HEK293T (cell line): ENCODE data around the gene PBX1.

ENCODE experiments used
- CTCF ChIA-PET: fragments of 350-600 bp; formaldehyde crosslinking; extraction: SDS; loops from one replicate; lab custom pipeline; 2021; ENCODE audit warnings: antibody characterized with exemption, inconsistent platforms; lab: Yijun Ruan, JAX
- POLR2A ChIA-PET: fragments of 350-600 bp; formaldehyde crosslinking; extraction: SDS; loops from one replicate; lab custom pipeline; 2020; ENCODE audit warnings: antibody characterized with exemption, inconsistent platforms; lab: Yijun Ruan, JAX
- DNase-seq: peaks from one replicate; pipeline ENCODE4 v3.0.0; 2012; ENCODE audit warnings: mixed read lengths; ENCODE audit errors: extremely low spot score
- ARNT ChIP-seq: fragments of 450-650 bp; IDR thresholded peaks from 2 replicates; pipeline ENCODE4 v1.6.1; 2017; ENCODE audit warnings: mild to moderate bottlenecking
- BHLHE40 ChIP-seq: fragments of 450-650 bp; IDR thresholded peaks from 2 replicates; pipeline ENCODE4 v1.6.1; 2016; ENCODE audit warnings: mild to moderate bottlenecking, moderate library complexity, borderline replicate concordance
- CTBP1 ChIP-seq: fragments of 450-650 bp; IDR thresholded peaks from 2 replicates; pipeline ENCODE4 v1.6.1; 2016; ENCODE audit warnings: borderline replicate concordance
- ELF4 ChIP-seq: fragments of 450-650 bp; IDR thresholded peaks from 2 replicates; pipeline ENCODE4 v1.6.1; 2017; ENCODE audit warnings: antibody characterized with exemption
- FOXA1 ChIP-seq: fragments of 450-650 bp; IDR thresholded peaks from 2 replicates; pipeline ENCODE4 v1.6.1; 2016; ENCODE audit warnings: mild to moderate bottlenecking
- FOXK2 ChIP-seq: fragments of 450-650 bp; IDR thresholded peaks from 2 replicates; pipeline ENCODE4 v1.6.1; 2016; ENCODE audit warnings: mild to moderate bottlenecking
- FOXM1 ChIP-seq: fragments of 450-650 bp; IDR thresholded peaks from 2 replicates; pipeline ENCODE4 v1.6.1; 2017; ENCODE audit warnings: mild to moderate bottlenecking, borderline replicate concordance
- HDGF ChIP-seq: fragments of 450-650 bp; IDR thresholded peaks from 2 replicates; pipeline ENCODE4 v1.6.1; 2017; ENCODE audit warnings: antibody characterized with exemption, borderline replicate concordance
- L3MBTL2 ChIP-seq: fragments of 450-650 bp; conservative IDR thresholded peaks from 2 replicates; pipeline ENCODE4 v1.6.1; 2016; ENCODE audit warnings: mild to moderate bottlenecking
- LEF1 ChIP-seq: fragments of 450-650 bp; IDR thresholded peaks from 2 replicates; pipeline ENCODE4 v1.6.1; 2017; ENCODE audit warnings: mild to moderate bottlenecking, borderline replicate concordance
- NFRKB ChIP-seq: fragments of 450-650 bp; IDR thresholded peaks from 2 replicates; pipeline ENCODE4 v1.6.1; 2016; ENCODE audit warnings: mild to moderate bottlenecking, moderate library complexity
- PKNOX1 ChIP-seq: fragments of 450-650 bp; IDR thresholded peaks from 2 replicates; pipeline ENCODE4 v1.6.1; 2016
- SP1 ChIP-seq: fragments of 450-650 bp; IDR thresholded peaks from 2 replicates; pipeline ENCODE4 v1.6.1; 2017
- SUZ12 ChIP-seq: fragments of 450-650 bp; IDR thresholded peaks from 2 replicates; pipeline ENCODE4 v1.6.1; 2016; ENCODE audit warnings: mild to moderate bottlenecking
- TARDBP ChIP-seq: fragments of 450-650 bp; IDR thresholded peaks from 2 replicates; pipeline ENCODE4 v1.6.1; 2016
- ZNF384 ChIP-seq: fragments of 450-650 bp; IDR thresholded peaks from 2 replicates; pipeline ENCODE4 v1.6.1; 2016

Gene PBX1

GRCh38 chr1:164617377-164618201, 58.6 kb downstream of the PBX1 start:
- POLR2A ChIA-PET: interaction anchor here (1.8 kb wide), 1 partner anchor 59 kb away, joined by 5 read pairs; the partner anchor contains the start of gene PBX1
- DNase-seq: peak; percentile 54
- TF ChIP-seq SP1 (no peak), TARDBP (no peak)
- CTCF ChIA-PET: interaction anchor here (0.7 to 1.3 kb wide), 5 partner anchors 15 to 373 kb away, joined by 3 to 4 read pairs (median 3); no protein-coding TSS in a partner anchor

- ChIA-PET POLR2A (interaction anchor here (1.2 to 1.8 kb wide), 2 partner anchors 57 to 59 kb away, joined by 4 to 5 read pairs; partner anchors contain the start of gene PBX1), CTCF (interaction anchor here (0.8 to 1.7 kb wide), 3 partner anchors 16 to 138 kb away, joined by 3 to 8 read pairs (median 4); no protein-coding TSS in a partner anchor)
- DNase-seq: no peak
- no peak for TF ChIP-seq FOXK2
- no peak for TF ChIP-seq BHLHE40
Observed at GRCh38 chr1:164618202-164618564, 59.2 kb downstream of the PBX1 start.

- TF ChIP-seq ELF4 (no peak), TARDBP (no peak), BHLHE40 (no peak), LEF1 (no peak), SP1 (no peak), HDGF (no peak), FOXA1 (no peak), ARNT (no peak), PKNOX1 (no peak), CTBP1 (no peak), ZNF384 (no peak), L3MBTL2 (no peak), SUZ12 (no peak), NFRKB (no peak)
- ChIA-PET POLR2A (interaction anchor here (1.2 to 1.8 kb wide), 2 partner anchors 58 to 60 kb away, joined by 4 to 5 read pairs; partner anchors contain the start of gene PBX1), CTCF (interaction anchor here (0.7 to 1.7 kb wide), 7 partner anchors 12 to 527 kb away, joined by 3 to 8 read pairs (median 4); no protein-coding TSS in a partner anchor)
- no peak for DNase-seq
Observed at GRCh38 chr1:164619006-164619784, 60.2 kb downstream of the PBX1 start.

GRCh38 chr1:164622068-164622845, 63.3 kb downstream of the PBX1 start:
- POLR2A ChIA-PET: no interaction called here
- DNase-seq: no peak
- TF ChIP-seq PKNOX1 (no peak), FOXA1 (no peak), ARNT (no peak), FOXK2 (no peak), BHLHE40 (no peak), FOXM1 (no peak), CTBP1 (no peak), L3MBTL2 (no peak), HDGF (no peak), ZNF384 (no peak), SUZ12 (no peak), ELF4 (no peak), TARDBP (no peak), NFRKB (no peak), SP1 (no peak), LEF1 (no peak)
- CTCF ChIA-PET: interaction anchor here (2.0 kb wide), 1 partner anchor 165 kb away, joined by 6 read pairs; no protein-coding TSS in a partner anchor

GRCh38 chr1:164623805-164624204, 64.8 kb downstream of the PBX1 start:
- no peak for DNase-seq
- TF ChIP-seq NFRKB (no peak), FOXK2 (no peak), ELF4 (no peak), PKNOX1 (no peak)
- POLR2A ChIA-PET: no interaction called here
- CTCF ChIA-PET: interaction anchor here (0.5 kb wide), 1 partner anchor 63 kb away, joined by 3 read pairs; no protein-coding TSS in a partner anchor
